ENCODE measurements around the gene KRTAP3-3. TPM values are rescaled to one million over a fixed set of nuclear protein-coding genes. Genes with fewer than 3 reads are reported as not detected.

The KRTAP3-3 gene
- total RNA-seq, 4 donors from 2014 or later, result not detected

DNA sequence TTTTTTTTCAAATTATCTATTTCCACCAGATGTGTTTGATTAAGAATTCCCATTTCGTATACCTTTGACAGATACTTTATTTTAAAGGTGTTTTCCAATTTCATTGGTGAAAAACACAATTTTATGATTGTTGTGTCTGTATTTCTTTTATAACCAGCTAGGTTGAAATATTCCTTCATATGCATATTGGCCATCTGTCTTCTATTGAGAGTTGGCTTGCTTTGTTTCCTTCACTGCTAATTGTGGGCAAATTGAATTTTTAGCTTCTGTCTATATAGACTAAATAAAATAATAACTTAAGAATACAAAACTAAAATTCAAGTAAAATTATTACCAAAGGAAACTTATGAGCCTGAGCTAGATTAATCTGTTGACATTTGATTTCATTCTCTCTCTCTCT is 1.2 kb upstream of the KRTAP3-3 start:
- TF ChIP-seq CTCF (IDR thresholded peaks at IDR 0.05; ENCODE audit: low read depth), result no peak

- no peak for TF ChIP-seq CTCF (IDR thresholded peaks at IDR 0.05; ENCODE audit: low read depth)
Measured at GRCh38 chr17:40993084-40993483, 880 bp downstream of the KRTAP3-3 start.

DNA sequence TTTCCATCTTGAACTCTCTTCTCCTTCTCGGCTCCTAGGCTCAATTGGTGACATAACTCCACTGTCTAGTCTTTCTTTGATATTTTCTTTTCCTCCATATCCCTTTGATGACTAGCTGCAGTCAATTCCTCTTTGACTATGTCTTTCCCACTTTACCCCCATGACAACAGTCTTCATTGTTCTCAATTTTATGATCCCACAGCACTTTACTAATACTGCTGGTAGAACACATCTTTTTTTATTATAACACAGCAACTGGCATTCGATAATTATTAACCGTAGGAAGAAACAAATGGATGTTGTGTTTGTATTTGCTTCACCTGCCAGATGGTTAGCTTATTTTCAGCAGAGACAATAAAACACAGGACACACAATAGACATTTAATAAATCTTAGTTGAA is 1.3 kb downstream of the KRTAP3-3 start:
- no peak for TF ChIP-seq CTCF (IDR thresholded peaks at IDR 0.05; ENCODE audit: low read depth)

DNA sequence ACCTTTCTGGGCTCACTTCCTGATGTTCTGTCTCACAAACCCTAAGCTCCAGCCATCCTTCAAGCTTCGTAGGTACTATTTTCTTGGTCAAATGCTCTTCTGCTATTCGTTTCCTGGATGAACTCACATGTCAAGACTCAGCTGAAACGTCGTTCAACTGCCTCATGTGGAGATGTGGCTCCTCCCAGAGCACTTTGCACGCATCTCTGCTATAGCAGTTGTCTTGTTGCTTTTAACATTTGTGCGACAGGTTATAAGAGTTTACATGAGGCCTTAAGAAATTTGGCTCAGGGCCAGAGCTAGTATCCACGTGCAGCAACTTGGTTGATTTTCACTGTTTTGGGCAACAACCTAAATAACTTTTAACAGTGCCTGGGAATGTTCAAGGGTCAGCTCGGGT is 7.0 kb downstream of the KRTAP3-3 start:
- no peak for TF ChIP-seq CTCF (IDR thresholded peaks at IDR 0.05; ENCODE audit: low read depth)

DNA sequence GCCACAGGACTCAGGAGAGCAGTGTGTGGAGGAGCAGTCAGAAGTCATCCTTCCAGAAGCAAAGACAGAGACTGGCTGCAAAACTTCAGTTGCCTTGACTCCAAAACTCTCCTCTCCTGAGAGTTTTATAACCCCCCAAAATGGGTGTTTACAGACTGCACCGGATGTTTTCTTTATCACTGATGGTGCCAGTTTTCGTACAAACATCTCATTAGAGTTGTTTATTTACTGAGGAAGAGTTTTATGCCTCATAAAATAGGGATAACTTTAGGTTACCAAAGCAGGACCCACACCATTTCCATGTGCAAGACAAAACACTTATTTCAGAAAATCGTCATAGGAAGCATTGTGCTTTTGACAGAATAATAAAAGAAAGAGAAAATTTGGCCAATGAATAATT is 9.7 kb downstream of the KRTAP3-3 start, which contains the start of gene KRT40:
Gene KRT40, minus strand, starts transcription at position 101 of the 400 bp plus-strand sequence. Its CDS starts 53 bp downstream, at position 48.
- TF ChIP-seq CTCF (IDR thresholded peaks at IDR 0.05; ENCODE audit: low read depth), result no peak

GRCh38 chr17:40981115-40981514 is 12.8 kb downstream of the KRTAP3-3 start:
- TF ChIP-seq CTCF (IDR thresholded peaks at IDR 0.05; ENCODE audit: low read depth), result no peak

DNA sequence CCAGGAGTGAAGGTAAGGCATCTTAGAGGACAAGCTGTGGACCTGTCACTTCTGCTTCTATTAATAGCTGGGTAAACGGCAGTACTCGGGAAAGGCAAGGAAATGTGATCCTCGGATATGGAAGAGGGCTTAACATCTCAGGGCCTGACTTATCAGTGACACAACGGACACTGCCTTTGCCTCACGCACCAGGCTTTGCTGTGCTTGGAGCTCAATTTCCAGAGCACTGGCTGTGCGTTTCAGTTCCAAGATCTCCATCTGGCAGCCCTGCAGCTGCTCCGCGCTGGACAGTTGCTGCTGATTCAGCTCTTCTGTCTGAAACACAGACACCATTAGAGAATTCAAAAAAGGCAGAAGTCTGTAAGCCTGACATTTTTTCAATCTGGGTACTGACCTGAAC is 13.4 kb downstream of the KRTAP3-3 start:
- no peak for TF ChIP-seq CTCF (IDR thresholded peaks at IDR 0.05; ENCODE audit: low read depth)
